GM18511 (cell line): Measurements from ENCODE around the gene TRA2A.
"Not testable (repeated sequence)": the region's sequence is repeated elsewhere in the genome, so short reads cannot be mapped to it uniquely, and the experiment has no call there.

Experiments
- ATAC-seq: cut with Tn5 transposase; IDR thresholded peaks from one replicate; pipeline ENCODE4 v1.9.1; 2021; ENCODE audit warnings: mild to moderate bottlenecking, moderate library complexity; ENCODE audit not compliant: unreplicated experiment

TRA2A gene

GRCh38 chr7:23531794-23532489 is at the start of gene TRA2A:
TSS of gene TRA2A (minus strand) at chr7:23531981. CDS start at chr7:23531824, 157 bp downstream.
- peak; percentile 91 for ATAC-seq

GRCh38 chr7:23570592-23571200 is 38.9 kb upstream of the TRA2A start:
- peak; percentile 88 for ATAC-seq

- no peak for ATAC-seq
Observed at GRCh38 chr7:23558303-23558702, 26.5 kb upstream of the TRA2A start.

GRCh38 chr7:23547662-23548061 is 15.9 kb upstream of the TRA2A start:
- no peak for ATAC-seq

- peak; percentile 75 for ATAC-seq
Observed at GRCh38 chr7:23546897-23547572, 15.3 kb upstream of the TRA2A start.

- ATAC-seq = peak; percentile 22
Observed at GRCh38 chr7:23545493-23545892, 13.7 kb upstream of the TRA2A start.

GRCh38 chr7:23544913-23545354 is 13.2 kb upstream of the TRA2A start:
- ATAC-seq = peak; percentile 78

GRCh38 chr7:23542752-23543151 is 11.0 kb upstream of the TRA2A start:
- no peak for ATAC-seq

- peak; percentile 87 for ATAC-seq
Observed at GRCh38 chr7:23539494-23539907, 7.7 kb upstream of the TRA2A start.

GRCh38 chr7:23538301-23538700 is 6.5 kb upstream of the TRA2A start:
- no peak for ATAC-seq

GRCh38 chr7:23533238-23533604 is 1.4 kb upstream of the TRA2A start:
- no peak for ATAC-seq

GRCh38 chr7:23532490-23533237 is 883 bp upstream of the TRA2A start:
- no peak for ATAC-seq

GRCh38 chr7:23531050-23531793 is 559 bp downstream of the TRA2A start:
- ATAC-seq = peak; percentile 35

GRCh38 chr7:23530405-23530804 is 1.4 kb downstream of the TRA2A start:
- ATAC-seq = no peak

GRCh38 chr7:23529262-23529859 is 2.4 kb downstream of the TRA2A start:
- ATAC-seq = no peak

GRCh38 chr7:23525611-23526010 is 6.2 kb downstream of the TRA2A start:
- not testable (repeated sequence) for ATAC-seq

- no peak for ATAC-seq
Observed at GRCh38 chr7:23524473-23524872, 7.3 kb downstream of the TRA2A start.

GRCh38 chr7:23523486-23524075 is 8.2 kb downstream of the TRA2A start:
- no peak for ATAC-seq

GRCh38 chr7:23520582-23520981 is 11.2 kb downstream of the TRA2A start:
- no peak for ATAC-seq

GRCh38 chr7:23514755-23515154 is 17.0 kb downstream of the TRA2A start:
- no peak for ATAC-seq
